GM03348 (cell line): Measurements from ENCODE around the gene CPLX1.
A peak's percentile ranks its signal among the peaks of the same experiment; 100 is the strongest.
"Not testable (repeated sequence)": the region's sequence is repeated elsewhere in the genome, so short reads cannot be mapped to it uniquely, and the experiment has no call there.

Experiments used
- DNase-seq: peaks from one replicate; pipeline ENCODE4 v3.0.0; 2012; ENCODE audit warnings: low spot score

CPLX1 gene

DNA sequence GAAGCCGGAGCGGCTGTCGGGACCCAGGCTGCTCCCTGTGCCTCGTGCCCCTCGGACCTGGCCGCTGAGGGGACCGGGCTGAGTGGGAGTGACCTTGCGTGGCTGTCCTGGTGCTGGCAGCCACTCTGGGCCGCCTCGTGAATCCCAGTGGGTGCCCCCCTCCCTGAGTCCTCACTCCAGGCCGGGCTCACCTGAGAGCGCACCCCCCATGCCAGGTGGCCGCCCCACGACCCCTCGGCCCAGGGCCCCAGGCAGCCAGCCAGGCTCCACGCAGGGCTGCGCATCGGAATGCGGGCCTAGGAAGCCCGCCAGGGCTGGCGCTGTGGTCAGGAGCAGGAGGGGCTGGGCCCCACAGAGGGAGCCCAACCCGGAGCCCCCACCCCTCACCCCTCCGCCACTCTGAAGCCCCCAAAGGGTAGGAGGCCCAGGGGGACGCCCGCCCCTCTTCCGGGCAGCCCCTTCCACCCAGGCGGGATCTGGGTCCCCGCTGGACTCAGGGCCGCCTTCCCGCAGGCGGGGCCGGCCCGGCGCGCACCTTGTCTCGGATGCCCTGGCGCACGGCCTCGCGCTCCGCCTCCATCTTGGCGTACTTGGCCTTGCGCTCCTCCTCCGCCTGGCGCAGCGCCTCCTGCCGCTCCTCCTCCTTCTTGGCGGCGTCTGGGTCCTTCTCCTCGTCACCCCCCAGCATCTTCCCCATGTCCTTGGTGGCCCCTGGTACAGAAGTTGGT, 33.9 kb downstream of the CPLX1 start:
- peak; percentile 31 for DNase-seq

DNA sequence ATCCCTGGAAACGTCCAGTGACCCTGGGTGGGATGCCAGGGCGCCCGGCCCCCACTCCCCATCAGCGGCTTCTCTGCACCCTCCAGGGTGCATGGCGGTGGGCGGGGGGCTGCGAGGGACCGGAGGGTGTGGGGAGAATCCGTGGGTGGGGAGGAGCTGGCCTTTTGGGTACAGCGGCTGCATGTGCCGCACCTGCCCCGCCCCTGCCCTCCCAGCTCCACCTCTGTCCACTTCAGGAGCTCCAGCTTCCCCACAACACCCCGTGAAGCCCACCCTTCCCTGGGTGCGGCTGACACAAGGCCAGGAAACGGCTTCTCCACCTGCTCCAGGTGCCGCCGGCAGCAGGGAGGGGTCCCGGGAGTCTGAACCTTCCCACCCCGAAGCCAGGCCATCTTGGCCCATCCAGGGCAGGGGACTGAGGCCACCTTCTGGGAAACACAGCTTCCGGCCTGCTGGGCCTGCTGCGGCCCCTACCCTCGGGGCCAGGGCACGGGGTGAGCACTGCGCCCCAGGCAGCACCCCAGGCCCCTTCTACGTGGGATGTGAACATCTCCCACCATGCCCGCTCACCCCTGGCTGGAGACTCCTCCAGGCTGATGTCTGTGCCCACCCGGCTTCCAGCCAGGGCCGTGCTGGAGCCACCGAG, 34.6 kb downstream of the CPLX1 start:
- DNase-seq = no peak

DNA sequence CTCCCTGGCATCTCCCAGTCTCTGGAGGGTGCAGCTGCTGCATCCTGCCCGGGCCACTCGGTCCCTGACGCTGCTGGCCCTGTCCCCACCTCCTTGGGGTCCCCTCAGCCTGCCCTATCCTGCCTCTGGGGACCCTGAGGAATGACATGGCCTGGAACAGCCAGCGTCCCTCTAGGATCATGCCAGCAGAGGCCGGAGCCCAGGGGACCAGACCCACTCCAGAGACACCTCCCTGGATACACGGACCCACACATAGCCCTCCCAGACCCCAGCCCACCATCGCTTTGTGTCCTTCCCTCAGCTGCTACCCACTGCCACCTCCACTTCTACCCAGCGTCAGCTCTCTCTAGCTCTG, 35.5 kb downstream of the CPLX1 start:
- DNase-seq = no peak

DNA sequence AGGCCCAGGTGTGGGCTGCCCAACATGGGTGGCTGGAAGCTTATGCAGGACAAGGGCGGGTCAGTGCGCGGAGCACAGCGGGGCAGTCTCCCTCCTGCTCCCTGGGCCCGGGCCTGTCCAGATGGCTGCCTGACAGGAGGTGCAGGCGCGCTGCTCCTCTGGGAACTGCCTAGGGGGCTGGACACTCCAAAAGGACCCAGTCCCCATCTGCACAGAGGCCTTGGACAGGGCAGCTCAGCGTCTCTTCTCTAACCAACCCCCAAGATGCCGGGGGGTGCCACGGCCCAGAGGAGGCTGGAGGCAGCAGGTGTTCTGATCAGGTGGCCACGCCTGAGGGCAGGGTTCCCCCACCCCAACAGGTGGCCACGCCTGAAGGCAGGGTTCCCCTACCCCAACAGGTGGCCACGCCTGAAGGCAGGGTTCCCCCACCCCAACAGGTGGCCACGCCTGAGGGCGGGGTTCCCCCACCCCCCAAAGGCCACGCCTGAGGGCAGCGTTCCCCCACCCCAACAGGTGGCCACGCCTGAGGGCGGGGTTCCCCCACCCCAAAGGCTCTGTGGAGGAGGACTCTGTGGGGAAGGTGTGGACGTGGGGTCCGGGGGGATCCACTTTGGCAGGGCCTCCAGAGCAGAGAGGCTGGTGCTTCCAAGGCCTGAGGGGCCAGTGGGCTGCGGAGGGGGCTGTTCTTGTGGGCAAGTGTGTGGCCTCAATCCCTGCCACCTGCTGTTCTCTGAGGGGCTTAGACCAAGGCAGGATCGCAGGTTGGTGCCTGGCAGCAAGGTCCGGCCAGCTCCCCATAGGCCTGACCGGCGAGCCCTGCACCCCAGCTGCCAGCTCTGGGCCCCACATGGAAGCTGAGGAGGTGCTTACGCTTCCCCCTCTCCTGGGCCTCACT, 36.1 kb downstream of the CPLX1 start:
- no peak for DNase-seq

DNA sequence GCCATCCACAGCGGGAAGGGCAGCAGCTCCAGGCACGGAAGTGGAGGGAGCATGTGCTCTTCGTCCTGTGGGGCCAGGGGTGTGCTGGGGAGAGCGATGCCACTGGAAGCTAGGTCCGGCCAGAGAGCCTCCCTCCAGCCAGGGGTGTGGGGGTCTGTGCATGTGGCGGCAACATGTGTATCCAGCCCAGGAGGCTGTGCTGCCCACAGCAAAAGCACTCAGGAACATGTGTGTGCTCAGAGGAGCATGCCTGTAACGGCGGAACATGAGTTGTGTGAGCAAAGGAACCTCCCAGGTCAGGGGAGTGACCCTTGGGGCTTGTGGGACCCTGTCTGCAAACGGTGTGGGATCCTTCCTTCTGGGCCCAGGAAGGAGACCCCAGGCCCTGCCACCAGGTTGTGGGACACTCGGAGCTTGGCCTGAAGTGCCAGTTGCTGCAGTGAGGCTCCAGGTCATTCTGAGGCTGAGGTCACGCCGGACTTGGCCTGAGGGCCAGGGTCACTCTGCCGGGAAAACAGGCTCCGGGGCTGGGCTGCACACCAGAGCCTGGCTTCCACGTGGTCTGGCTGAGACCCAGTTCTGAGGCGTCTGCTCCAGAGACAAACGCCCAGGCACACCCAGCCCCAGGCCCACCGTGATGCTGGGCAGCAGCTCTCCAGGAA, 37.2 kb downstream of the CPLX1 start:
- no peak for DNase-seq

DNA sequence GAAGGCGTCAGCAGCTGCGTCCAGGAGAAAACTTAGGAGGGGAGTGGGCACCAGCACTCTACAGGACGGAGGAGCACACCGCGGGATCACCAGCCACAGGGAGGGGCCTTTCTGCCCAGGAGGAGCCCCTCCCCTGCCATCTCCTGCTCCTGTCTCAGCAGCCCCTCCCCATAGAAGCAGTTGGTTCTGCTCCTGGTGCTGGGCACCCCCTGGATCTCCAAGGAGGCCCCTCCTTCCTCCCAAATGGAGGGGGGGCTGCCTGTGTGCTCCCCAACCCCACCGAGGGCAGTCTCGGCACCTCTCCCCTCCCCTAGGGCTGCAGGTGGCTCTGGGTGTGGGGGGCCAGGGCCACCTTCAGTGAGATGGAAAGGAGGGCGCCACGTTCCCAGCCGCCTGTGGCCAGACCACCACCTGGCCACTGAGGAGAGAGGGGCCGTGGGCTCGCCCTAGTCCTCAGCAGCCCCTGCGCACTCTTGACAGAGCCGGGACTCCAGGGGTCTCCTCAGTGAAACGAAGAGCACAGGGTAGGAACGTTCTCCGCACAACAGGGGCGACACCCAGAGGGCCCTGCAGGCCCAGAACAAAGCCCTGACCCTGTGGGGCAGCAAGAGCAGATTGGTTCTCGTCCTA, 37.8 kb downstream of the CPLX1 start:
- no peak for DNase-seq

DNA sequence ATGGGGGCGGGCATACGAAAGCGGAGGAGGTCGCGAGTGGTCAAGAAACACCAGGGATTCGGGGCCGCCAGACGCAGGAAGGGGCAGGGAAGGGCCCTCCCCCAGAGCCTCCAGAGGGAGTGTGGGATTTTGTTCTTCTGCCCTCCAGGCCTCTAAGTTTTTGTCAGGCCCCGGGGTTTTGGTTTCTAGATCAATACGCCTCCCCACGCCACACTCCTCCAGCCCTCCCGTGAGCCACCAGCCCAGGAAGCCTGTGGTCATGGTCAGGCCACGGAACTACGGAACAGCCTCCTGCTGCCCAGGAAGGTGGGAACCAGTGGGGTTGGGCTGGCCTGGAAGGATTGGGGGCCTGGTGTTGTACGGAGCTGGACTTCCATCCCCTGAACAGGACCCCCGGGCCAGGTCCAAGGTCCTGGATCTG, 38.4 kb downstream of the CPLX1 start:
- no peak for DNase-seq

DNA sequence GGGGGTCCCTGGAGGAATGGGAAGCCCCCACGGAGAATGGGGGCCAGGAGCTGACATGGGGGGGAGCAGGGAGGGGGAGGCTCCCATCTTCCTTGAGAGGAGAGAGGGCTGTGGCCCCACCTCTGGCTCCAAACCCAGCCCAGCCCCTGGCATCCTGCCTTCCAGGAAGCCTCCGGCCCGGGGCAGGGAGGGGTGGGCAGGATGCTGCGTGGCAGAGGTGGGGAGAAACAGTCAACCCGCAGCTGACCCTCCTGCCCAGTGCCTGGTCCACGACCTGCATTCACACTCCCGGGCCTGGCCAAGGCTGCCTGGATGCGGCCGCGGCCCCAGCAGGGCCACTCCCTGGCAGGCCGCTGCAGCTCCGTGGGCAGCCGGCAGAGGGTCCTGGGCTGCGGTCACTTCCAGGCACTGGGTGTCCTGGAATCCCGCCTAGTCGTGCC, 39.0 kb downstream of the CPLX1 start:
- no peak for DNase-seq

DNA sequence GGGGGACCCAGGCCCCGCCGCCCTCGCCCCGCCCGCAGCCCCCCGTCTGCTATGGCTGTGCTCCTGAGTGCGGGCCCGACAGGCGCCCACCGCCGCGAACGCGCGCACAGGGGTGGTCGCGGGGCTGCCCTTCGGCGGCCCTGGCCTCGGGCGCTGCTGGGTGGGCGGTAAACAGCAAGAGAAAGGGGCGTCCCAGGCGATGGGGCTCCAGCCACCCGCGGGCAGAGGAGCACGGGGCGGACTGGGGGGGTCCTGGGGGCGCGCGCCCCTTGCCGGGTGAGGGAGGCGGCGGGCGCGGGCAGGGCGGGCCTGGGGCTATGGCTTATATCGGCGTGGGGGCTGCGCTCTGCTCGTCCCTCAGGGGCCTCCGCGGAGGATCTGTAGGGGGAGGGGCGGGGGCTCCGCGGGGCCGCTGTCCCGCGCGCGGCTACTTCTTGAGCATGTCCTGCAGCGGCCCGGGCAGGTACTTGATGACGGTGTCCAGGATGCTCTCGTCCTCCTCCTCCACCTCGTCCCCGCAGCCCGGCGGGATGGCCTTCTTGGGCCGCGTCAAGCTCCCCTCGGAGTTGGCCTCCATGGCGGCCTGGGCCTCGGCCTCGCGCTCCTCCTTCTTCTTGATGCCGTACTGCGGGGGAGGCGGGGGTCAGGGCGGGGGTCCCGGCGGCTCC, 39.7 kb downstream of the CPLX1 start:
- DNase-seq = no peak

DNA sequence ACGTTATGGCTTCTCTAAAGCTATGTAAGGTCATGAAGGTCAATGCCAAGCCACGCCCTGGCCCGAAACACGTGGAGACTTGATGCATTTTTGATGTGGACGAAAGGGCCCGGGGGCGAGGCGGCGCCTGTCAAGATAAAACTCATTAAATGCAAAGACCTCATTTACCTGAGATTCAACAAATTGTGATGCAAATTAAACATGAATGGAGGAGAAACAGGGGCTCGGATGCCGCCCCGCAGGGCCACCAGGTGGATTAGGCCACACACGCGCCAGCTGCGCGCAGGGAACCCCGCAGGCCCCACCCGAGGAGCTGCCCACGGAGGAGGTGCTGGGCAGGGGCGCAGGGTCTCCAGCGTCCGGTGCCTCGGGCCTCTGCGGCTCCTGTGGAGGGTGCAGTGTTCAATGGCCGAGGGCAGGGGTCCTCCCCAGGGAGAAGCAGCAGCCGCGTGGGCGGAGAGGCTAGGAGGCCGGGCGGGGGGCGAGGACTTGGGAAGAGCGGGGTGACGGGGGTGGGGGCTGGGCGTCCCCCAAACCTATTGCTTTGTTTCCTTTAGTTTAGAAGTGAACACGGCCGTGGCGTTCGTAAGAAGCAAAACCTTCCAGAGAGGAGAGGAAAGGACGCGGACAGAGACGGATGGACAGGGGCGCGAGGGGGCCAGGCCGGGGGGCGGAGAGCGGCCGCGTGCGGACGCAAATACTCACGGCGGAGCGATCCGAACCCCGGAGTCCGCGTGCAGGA, 40.4 kb downstream of the CPLX1 start:
- DNase-seq = no peak

DNA sequence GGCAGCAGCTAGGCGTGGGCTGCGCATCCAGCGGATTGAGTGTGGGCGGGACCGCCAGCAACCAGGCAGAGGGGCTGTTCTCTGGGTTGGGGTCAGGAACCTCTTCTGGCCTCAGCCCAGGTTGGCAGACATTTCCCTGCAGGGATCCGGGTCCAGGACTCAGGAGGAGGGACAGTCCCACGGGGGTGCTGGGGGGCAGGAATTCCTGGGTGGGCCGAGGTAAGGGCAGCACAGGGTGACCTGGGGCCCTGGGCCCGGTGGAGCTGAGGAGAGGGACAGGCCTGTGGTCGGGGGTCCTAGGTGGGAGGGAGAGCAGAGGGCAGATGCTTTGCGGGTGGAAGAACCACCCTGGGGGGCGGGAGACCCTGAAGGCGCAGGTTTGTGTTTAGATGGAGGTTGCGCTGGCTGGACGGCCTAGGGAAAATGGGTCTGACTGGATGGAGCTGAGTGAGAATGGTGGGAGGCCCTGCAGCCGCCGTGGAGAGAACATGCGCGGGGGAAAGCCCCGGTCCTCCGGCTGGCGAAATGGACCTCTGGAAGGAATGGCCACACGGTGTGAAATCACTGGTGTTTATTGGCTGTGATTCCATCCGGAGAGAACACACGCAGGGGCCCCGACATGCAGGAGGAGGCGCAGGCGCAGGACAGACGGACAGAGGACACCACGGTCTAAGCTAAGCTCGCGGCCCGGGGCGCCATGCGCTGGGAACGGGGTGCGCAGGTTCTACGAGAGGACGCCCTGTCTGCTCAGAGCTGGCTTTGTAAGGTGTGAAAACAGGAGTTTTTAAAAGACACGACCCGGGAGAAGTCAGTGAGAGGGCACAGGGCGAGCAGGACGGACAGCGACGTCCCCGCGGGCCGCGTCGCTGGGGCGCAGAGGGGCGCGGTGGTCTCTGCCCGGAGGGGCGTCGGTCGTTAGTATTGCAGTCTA, 41.3 kb downstream of the CPLX1 start:
- no peak for DNase-seq

DNA sequence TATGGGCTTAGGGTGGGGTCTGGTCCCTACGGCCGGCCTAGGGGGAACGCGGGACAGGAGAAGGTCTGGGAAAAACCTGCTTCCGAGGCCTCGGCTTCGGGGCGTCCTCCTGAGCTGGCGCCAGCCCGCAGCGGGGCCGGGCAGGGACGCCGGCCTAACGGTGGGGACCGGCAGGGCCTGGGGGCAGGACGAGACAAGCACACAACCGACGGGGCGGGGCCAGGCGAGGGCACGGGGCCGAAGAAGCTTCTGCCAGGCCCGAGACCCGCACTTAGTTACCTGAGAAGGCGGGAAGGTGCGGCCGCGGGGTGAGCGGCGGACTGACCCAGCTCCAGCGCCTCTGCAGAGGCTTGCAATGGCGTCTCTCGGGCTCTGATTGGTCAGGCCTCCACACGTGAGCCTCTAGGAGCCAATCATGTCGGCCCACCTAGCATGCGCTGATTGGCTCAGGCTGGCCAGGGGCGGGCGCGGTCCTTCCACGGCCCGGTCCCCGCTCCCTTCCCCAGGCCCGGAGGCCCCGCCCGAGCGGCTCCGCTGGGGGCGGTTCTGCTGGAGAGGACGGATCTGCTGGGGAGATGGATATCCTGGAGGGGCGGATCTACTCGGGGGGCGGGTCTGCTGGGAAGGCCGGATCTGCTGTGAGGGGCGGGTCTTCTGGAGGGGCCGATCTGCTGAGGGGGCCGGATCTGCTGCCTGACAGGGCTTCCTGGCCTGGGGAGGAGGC, 44.3 kb downstream of the CPLX1 start:
- peak; percentile 100 for DNase-seq

DNA sequence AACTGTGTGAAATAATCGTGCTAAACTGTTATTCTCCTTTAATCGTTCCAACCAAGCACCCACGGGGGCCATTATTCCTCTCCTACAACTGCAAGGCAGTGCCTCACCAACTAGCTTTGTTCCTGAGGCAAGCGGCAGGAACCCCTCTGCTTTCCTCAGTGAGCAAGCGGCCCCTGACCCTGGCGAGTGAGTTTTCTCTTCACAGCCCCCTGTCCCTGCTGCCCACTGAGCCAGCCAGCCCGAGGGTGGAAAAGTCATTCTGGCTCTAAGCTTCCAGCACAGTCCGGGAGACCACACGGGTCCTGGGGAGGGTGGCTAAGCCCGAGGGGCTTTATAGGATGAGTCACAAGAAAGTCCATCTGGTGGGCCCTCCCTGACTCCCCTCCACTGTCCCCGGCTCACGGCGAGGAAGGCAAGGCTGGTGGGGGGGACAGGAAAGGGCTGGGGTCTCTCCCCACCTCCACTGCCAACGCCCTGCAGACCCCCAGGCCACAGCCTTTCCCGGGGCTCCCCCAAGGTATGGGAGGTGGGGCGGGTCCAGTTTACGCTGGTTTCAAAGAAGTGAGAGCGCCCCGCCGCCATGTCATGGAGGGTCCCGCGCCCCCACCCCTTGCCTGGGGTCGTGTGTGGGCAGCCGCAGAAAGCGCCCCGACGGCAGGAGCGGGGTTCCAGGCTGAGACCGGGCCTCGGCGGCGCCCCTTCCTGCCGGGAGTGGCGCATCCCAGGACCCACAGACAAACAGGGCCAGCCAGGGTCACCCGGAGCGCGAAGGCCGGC, 45.0 kb downstream of the CPLX1 start:
- DNase-seq = no peak

DNA sequence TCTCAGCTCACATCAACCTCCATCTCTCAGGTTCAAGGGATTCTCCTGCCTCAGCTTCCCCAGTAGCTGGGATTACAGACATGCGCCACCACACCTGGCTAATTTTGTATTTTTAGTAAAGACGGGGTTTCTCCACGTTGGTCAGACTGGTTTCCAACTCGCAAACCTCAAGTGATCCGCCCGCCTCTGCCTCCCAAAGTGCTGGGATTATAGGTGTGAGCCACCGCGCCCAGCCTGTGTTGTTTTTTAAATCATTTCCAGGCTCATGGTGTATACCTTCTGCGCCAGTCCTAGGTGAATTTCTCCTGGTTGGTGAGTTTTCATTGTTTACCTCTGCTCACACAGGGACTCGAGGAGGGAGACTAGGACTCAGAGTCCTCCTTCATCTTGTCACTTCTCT, 45.7 kb downstream of the CPLX1 start:
- DNase-seq = not testable (repeated sequence)

DNA sequence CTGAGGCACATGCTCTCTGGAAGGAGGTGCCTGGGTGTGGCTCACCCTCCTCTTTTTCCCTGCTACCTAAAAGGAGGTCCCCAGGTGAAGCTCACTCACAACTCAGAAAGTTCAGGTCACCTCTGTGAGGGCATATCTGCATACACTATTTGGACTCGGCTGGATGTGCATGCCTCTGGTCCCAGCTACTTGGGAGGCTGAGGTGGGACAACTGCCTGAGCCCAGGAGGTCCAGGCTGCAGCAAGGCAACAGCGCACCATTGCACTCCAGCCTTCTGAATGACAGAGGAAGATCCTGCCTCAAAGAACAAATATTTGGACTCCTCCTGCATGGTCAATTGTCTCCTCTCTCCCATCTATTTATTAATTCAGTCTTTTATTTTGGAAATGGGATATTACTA, 46.4 kb downstream of the CPLX1 start:
- DNase-seq = no peak

DNA sequence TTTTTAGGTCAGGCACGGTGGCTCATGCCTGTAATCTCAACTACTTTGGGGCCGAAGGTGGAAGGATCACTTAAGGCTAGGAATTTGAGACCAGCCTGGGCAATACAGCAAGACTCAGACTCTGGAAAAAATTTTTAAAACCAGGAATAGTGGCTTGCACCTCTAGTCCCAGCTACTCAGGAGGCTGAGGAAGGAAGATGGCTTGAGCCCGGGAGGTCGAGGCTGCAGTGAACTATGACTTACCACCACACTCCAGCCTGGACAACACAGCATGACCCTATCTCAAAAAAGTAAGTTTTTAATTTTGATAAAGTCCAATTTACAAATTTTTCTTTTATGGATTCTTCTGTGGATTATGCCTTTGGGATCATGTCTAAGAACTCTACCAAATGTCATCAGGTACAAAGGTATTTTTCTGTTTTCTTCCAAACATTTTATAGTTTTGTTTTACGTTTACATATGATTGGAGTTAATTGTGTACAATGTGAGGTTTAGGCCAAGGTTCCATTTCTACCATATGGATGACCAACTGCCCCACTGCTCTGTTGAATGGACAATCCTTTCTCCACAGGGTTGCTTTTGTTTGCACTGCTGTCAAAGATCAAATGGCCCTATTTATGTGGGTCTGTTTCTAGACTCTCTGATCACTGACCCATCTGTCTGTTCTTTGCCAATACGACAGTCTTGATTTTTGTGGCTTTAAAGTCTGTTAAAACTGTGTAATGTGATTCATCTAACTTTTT, 48.2 kb downstream of the CPLX1 start:
- DNase-seq = no peak

DNA sequence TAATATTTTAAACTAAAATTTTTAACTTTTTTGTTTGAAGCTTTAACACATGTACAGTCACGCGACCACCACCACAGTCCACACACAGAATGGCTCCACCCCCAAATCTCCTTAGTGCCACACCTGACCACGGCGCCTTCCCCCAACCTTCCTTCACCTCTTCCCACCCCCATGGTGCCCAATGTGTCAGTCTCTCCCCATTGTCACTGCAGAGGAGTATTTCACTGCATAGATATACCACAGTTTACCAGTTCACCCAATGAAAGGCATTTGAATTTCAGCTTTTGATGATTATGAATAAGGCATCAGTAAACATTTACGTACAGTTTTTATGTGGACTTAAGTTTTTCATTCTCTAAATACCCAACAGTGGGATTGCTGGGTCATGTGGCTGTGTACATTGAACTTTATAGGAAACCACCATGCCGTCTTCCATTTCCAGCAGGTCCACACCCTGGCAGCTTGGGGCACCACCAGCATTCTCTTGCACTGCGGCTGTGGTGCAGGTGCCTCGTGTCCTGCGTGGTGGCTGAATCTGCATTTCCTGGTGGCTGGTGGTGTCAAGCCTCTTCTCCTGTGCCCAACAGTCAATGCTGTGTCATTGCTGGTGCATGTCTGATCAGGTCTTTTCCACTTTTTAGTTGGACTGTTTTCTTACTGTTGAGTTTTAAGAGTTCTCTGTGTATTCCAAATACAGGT, 49.0 kb downstream of the CPLX1 start:
- DNase-seq = no peak
